K562 (cell line): Measurements from ENCODE around the gene GKN1. TPM values are rescaled to one million over a fixed set of nuclear protein-coding genes. Genes with fewer than 3 reads are reported as not detected.

Source experiments
- GATAD2B ChIP-seq: fragments of 450-650 bp; IDR thresholded peaks from 2 replicates; pipeline ENCODE4 v1.6.1; 2017; ENCODE audit warnings: mild to moderate bottlenecking, borderline replicate concordance
- HOXB6 ChIP-seq: fragments of 250-450 bp; sonication (Bioruptor Pico); IDR thresholded peaks from 2 replicates; pipeline ENCODE4 v1.5.1; 2022; ENCODE audit warnings: mild to moderate bottlenecking, borderline replicate concordance
- MGA ChIP-seq: fragments of 450-650 bp; IDR thresholded peaks from 2 replicates; pipeline ENCODE4 v1.6.1; 2016; ENCODE audit warnings: mild to moderate bottlenecking, moderate library complexity
- POLR3A ChIP-seq: IDR thresholded peaks from 2 replicates; pipeline ENCODE4 v1.6.1; 2011; ENCODE audit warnings: borderline replicate concordance, mild to moderate bottlenecking, moderate library complexity; ENCODE audit not compliant: insufficient read length, insufficient read depth; ENCODE audit errors: extremely low read depth
- ZNF140 ChIP-seq: fragments of 250-450 bp; sonication (Bioruptor Pico); IDR thresholded peaks from 2 replicates; pipeline ENCODE4 v1.8.0; 2021; ENCODE audit warnings: moderate library complexity, mild to moderate bottlenecking, inconsistent platforms
- ZNF239 ChIP-seq: fragments of 250-450 bp; sonication (Bioruptor Pico); IDR thresholded peaks from 2 replicates; pipeline ENCODE4 v1.4.0; 2020; ENCODE audit warnings: mild to moderate bottlenecking
- ZNF253 ChIP-seq: fragments of 250-450 bp; sonication (Bioruptor Pico); conservative IDR thresholded peaks from 2 replicates; pipeline ENCODE4 v1.6.1; 2021; ENCODE audit warnings: mild to moderate bottlenecking
- ZNF695 ChIP-seq: fragments of 450-650 bp; formaldehyde crosslinking; IDR thresholded peaks from 2 replicates; pipeline ENCODE4 v1.4.0; 2020; ENCODE audit warnings: mild to moderate bottlenecking, moderate library complexity
- ZSCAN32 ChIP-seq: fragments of 450-650 bp; formaldehyde crosslinking; IDR thresholded peaks from 2 replicates; pipeline ENCODE4 v1.4.0; 2020; ENCODE audit warnings: mild to moderate bottlenecking, moderate library complexity
- polyA plus RNA-seq, 8 experiments: library from polyadenylated mRNA; depleted of rRNA in 4 of 8; stranded (reverse) in 5 of 8; unstranded in 3 of 8; fragments of >200 nt; fragmentation: Nextera tagmentation in 2 of 8; fragmentation: Illumina TruSeq in 1 of 8; extraction: Ambion mirVana in 2 of 8; extraction: Trizol in 1 of 8; gene quantifications; 2 replicates each; pipeline versions ENCODE4 v1.2.1 to v1.2.3, GENCODE V29; 2011 to 2014; ENCODE audit warnings: inconsistent platforms in 1 of 8, missing spikeins in 1 of 8
- total RNA-seq, 7 experiments: library from RNA; depleted of rRNA in 6 of 7; stranded (reverse); fragments of >200 nt in 6 of 7; fragmentation: Illumina TruSeq in 2 of 7; extraction: Trizol in 2 of 7; gene quantifications; 2 replicates each; pipeline versions ENCODE4 v1.2.1 to v1.2.3, GENCODE V29; 2011 to 2021; ENCODE audit warnings: low replicate concordance in 1 of 7
- TF ChIP-seq, protein P1 (sequence below), 2 experiments: fragments of 150-350 bp in 1 of 2; IDR thresholded peaks; 2 replicates each; pipeline ENCODE4 v1.6.1; 2012 to 2016; ENCODE audit warnings: low read depth in 2 of 2, low read length in 2 of 2, mild to moderate bottlenecking in 1 of 2, moderate library complexity in 1 of 2
- TF ChIP-seq, protein P2 (sequence below): IDR thresholded peaks from 2 replicates; pipeline ENCODE4 v1.6.1; 2011; ENCODE audit warnings: borderline replicate concordance, low read depth, mild to moderate bottlenecking, moderate library complexity, low read length; ENCODE audit not compliant: insufficient read depth, poor library complexity, severe bottlenecking

Gene GKN1
- total and polyA plus RNA-seq, 9 of the 15 experiments (the other 6 are each of a cell fraction or from before 2014, with no cell fraction given) = not detected

GRCh38 chr2:68951899-68952298 is 22.5 kb upstream of the GKN1 start (continued):
- TF ChIP-seq MGA (no peak), ZNF140 (no peak), HOXB6 (CRISPR knock-in tag) (no peak), POLR3A (no peak), ZSCAN32 (CRISPR knock-in tag) (no peak), ZNF695 (CRISPR knock-in tag) (no peak), ZNF239 (CRISPR knock-in tag) (no peak), ZNF253 (no peak), GATAD2B (no peak)
- TF ChIP-seq, protein P1, sequence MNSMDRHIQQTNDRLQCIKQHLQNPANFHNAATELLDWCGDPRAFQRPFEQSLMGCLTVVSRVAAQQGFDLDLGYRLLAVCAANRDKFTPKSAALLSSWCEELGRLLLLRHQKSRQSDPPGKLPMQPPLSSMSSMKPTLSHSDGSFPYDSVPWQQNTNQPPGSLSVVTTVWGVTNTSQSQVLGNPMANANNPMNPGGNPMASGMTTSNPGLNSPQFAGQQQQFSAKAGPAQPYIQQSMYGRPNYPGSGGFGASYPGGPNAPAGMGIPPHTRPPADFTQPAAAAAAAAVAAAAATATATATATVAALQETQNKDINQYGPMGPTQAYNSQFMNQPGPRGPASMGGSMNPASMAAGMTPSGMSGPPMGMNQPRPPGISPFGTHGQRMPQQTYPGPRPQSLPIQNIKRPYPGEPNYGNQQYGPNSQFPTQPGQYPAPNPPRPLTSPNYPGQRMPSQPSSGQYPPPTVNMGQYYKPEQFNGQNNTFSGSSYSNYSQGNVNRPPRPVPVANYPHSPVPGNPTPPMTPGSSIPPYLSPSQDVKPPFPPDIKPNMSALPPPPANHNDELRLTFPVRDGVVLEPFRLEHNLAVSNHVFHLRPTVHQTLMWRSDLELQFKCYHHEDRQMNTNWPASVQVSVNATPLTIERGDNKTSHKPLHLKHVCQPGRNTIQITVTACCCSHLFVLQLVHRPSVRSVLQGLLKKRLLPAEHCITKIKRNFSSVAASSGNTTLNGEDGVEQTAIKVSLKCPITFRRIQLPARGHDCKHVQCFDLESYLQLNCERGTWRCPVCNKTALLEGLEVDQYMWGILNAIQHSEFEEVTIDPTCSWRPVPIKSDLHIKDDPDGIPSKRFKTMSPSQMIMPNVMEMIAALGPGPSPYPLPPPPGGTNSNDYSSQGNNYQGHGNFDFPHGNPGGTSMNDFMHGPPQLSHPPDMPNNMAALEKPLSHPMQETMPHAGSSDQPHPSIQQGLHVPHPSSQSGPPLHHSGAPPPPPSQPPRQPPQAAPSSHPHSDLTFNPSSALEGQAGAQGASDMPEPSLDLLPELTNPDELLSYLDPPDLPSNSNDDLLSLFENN (IDR thresholded peaks at IDR 0.05; ENCODE audit: low read depth in 2 of 2, low read length in 2 of 2) = no peak
- TF ChIP-seq, protein P2, sequence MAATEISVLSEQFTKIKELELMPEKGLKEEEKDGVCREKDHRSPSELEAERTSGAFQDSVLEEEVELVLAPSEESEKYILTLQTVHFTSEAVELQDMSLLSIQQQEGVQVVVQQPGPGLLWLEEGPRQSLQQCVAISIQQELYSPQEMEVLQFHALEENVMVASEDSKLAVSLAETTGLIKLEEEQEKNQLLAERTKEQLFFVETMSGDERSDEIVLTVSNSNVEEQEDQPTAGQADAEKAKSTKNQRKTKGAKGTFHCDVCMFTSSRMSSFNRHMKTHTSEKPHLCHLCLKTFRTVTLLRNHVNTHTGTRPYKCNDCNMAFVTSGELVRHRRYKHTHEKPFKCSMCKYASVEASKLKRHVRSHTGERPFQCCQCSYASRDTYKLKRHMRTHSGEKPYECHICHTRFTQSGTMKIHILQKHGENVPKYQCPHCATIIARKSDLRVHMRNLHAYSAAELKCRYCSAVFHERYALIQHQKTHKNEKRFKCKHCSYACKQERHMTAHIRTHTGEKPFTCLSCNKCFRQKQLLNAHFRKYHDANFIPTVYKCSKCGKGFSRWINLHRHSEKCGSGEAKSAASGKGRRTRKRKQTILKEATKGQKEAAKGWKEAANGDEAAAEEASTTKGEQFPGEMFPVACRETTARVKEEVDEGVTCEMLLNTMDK = no peak
